HG03439 (cell line): ENCODE data around the gene AFDN.

Source experiments
- ATAC-seq: cut with Tn5 transposase; IDR thresholded peaks from one replicate; pipeline ENCODE4 v1.9.1; 2021; ENCODE audit warnings: mild to moderate bottlenecking, moderate library complexity; ENCODE audit not compliant: unreplicated experiment

Gene AFDN

DNA sequence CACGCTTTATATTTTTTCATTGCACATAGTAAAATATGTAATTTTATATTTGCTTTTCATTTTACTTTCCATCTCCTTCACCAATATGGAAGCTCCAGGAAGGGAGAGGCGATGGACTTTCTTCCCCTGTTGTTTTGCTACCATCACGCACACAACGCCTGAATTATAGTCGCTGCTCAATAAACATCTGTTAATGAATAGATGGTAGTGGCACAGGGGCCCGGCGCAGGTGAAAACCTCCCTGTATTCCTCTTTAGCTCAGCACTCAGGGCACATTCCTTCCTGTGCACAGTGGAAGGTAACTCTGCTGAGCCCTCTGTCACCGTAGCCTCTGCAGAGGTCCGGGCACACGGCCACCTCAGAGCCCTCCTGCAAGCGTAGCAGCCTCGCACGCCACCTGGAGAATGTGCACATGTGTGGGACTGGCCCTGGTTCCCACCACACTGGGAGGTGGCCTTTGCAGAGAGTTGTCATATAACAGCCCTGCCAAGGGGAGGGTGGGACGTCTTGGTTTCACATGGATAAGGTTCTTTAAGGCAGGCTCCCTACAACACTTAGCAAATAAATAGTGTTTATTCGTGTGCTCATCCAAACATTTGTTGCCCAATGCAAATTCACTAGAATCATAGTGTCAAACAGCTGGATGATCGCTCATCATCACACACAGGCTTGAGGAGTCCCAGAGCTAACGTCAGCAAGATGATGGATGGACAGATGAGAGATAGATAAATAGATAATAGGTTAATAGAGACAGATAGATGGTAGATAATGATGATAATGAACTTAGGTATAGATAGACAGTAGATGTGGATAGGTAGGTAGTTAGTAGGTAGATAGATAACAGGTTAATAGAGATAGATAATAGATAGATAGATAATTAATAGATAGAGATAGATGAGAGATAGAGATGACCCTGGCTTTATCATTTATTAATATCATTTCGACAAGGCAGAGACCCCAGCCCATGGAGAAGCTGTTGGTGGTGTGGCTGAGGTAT is 32.3 kb upstream of the AFDN start:
- no peak for ATAC-seq

DNA sequence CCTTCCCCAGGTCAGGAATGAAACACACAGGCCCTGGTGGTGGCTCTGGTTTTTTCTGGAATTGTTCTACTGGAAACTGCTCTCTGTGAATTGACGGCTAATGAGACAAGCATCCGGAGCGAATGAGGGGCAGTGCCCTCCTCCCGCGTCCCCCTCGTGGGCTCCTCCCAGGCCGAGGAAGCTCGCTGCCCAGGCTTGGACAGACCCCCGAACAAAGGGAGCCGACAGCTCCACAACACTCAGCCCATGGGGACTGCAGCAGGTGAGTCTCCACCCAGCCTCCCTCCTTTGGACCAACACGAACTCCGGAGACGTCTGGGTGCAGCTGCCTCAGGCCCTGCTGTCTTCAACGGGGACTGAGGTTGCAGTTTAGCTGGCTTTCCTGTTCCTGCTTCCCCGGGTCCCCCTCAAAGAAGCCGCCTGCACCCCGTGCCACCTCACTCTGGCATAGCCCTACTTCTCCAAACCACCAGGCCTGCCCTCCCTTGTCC is 31.3 kb upstream of the AFDN start:
- ATAC-seq = no peak

DNA sequence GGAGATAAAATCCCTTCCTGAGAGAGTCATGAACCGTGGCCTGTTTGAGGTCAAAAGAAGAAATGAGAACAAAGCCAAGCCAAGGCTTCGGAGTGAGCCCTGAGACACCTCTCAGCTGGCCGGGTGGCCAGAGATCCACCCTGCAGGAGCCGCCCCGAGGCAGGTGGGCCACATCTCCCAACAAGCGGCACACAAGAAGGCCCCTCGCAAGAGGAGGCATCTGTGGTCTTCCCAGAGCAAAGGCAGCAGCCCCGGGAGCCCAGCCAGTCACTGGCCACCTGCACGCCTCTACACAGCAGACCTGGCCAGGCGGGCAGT is 30.9 kb upstream of the AFDN start:
- no peak for ATAC-seq

DNA sequence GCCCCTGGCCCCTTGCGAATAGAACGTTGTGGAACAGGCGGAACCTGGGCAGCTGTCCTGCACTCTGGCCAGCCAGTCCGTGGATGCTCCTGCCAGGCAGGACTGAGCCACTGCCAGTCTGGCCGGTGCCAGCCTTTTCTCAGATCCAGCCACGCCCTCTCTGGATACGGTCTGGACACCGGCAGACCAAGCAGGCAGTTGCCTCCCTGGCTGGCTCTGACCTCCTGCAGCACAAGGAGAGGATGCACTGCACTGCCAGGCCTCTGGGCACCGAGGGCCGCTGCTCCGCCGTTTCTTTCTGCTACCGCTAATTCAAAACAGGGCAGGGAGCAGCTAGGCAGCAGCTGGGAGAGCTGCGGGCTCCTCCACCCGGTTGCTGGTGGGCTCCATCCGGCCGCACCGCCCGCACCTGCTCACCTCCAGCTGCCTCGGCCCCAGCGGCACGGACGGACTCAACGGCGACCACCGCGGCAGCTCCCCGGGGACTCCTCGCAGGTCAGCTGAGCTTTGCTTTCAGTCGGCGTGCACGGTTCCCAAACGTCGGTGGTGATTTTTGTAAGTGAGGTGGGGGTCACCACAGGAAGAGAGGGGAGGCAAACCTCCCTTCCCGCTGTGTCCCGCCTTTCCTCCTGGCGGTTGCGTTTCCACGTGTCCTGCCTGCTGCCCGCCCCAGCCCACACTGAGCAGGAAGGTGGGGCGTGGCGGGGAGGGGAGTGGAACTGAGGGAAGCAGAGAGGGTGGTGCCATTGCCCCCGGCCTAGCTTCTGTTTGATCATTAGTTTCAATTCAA is 30.3 kb upstream of the AFDN start:
- ATAC-seq = no peak

GRCh38 chr6:167797011-167797471 is 29.7 kb upstream of the AFDN start:
- no peak for ATAC-seq

- no peak for ATAC-seq
Measured at GRCh38 chr6:167797476-167798265, 29.0 kb upstream of the AFDN start.

DNA sequence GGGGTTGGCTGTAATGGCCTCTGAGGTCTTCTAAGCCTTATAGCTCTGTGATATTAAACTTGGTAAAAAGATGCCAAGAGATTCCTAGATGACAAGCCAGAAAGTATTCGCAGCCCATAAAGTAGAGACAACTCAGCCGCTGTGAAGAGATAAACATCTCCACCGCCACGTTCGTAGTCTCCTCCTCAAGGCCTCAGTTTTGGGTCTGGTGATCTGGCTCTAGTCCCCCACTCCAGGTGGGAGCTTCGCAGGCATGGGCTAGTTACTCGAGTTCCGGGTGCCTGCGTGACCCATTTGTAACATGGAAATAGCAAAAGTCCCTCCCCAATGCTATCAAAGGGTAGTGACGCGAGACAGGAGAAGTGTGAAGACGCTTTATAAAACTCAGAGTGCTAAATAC is 28.3 kb upstream of the AFDN start:
- no peak for ATAC-seq

DNA sequence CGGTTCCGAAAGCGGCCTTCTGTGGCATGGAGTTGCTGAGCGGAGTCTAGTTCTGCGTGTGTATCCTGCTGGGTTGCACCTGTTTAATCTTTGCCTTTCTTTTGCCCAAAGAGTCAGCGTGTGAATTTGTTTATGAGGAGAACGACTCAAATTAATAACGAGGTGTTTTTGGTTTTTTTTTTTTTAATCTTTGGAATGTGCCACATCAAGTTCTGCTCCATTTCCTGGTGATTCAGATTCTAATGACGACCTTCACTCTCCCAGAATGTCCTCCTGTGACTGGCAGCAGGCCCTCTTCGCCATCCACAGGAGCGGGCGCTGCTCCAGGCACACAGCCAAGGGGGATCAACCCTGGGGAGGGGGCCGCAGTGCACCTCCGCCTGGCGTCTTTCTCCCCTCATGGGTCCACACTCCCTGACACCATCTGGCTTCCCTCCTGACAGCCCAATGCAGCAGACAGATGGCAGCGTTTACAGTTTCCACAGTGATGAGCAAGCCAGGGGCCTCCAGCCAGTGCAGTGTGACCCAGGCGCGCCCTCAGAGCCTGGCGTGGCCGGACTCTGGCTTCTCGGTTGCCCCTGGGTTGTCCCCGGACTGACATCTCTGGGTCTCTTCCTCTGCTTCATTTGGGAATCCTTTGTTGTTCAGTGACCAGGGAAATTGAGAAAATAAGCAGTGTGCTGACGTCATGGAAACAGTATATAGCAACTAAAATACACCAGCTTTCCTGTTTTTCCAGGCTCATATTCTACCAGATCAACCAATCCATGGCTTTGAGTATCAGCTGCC is 27.5 kb upstream of the AFDN start:
- no peak for ATAC-seq

- ATAC-seq = no peak
Measured at GRCh38 chr6:167800549-167800948, 26.2 kb upstream of the AFDN start.

DNA sequence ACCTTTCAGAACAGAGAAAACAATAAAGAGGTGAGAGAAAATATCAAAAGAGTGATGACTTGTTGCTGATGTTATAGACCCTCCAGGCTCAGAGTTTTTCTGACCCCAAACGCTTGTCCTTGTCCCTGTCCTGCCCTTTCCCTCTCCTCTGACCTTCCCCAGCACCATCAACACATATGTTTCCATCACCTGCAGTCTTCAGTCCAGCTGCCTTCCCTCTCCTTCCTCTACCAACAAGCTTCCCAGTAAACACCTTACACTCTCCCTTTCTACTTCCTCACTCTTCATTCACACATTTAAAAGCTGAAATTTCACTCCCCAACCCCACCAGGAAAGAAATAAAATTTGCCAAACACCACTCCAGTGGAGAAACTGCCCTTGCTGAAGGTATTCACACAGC is 25.4 kb upstream of the AFDN start:
- ATAC-seq = no peak

GRCh38 chr6:167802339-167802738 is 24.4 kb upstream of the AFDN start:
- no peak for ATAC-seq

DNA sequence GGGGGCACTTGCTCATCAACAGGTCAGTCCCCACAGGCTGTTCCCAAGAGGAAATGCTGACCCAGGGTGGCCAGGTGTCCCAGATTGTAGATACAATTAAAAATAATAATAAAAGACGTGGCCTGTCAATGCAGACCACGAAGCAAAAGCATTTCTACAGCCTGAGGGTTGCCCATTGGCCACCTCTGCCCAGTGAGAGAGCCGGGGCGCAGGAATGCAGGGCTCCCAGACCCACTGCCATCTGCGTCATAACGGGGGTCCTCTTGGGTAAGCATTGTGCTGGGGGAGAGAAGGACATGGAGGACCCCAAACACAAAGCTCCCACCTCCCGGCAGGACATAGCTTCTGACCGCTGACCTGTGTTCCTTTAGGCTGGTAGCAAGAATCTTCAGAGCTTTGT is 22.9 kb upstream of the AFDN start:
- no peak for ATAC-seq

- no peak for ATAC-seq
Measured at GRCh38 chr6:167804281-167805013, 22.3 kb upstream of the AFDN start.

GRCh38 chr6:167805349-167806060 is 21.2 kb upstream of the AFDN start:
- no peak for ATAC-seq

DNA sequence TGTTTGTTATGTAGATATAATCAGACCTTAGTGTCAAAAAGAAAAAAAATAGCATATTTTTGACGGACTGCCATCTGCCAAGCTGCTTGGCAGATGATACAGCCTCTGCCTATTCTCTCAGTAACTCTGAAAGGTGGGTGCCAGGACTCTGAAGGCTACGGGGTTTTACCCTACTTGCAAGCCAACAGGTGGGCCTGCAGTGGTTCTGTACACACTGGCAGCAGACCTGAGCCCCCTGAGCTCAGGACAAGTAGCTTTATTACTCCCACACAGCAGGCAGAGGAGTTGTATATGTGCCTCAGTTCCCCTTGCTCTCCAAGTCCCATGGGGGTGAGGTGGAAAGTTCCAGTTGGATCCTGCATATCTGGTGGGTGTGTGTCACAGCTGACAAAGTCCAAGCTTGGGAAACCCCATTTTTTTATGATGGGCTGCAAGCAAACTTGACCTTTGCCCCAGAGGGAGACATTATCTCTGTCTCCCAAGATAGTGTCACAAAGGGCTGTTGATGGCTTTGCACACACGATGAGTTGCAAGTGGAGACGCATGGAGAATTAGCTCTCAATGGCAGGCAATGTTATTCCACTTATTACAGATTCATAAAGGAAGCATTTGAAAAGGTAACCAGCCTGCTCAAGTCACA is 20.5 kb upstream of the AFDN start:
- no peak for ATAC-seq

GRCh38 chr6:167807200-167807599 is 19.5 kb upstream of the AFDN start:
- no peak for ATAC-seq

- no peak for ATAC-seq
Measured at GRCh38 chr6:167807756-167808155, 19.0 kb upstream of the AFDN start.

GRCh38 chr6:167811040-167811439 is 15.7 kb upstream of the AFDN start:
- ATAC-seq = no peak
